ENCODE data around the gene DENND1A.

GRCh38 chr9:123460091-123460490 is 469.8 kb downstream of the DENND1A start:
- TF ChIP-seq, protein P1, sequence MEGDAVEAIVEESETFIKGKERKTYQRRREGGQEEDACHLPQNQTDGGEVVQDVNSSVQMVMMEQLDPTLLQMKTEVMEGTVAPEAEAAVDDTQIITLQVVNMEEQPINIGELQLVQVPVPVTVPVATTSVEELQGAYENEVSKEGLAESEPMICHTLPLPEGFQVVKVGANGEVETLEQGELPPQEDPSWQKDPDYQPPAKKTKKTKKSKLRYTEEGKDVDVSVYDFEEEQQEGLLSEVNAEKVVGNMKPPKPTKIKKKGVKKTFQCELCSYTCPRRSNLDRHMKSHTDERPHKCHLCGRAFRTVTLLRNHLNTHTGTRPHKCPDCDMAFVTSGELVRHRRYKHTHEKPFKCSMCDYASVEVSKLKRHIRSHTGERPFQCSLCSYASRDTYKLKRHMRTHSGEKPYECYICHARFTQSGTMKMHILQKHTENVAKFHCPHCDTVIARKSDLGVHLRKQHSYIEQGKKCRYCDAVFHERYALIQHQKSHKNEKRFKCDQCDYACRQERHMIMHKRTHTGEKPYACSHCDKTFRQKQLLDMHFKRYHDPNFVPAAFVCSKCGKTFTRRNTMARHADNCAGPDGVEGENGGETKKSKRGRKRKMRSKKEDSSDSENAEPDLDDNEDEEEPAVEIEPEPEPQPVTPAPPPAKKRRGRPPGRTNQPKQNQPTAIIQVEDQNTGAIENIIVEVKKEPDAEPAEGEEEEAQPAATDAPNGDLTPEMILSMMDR (IDR thresholded peaks at IDR 0.05): no peak
- TF ChIP-seq POLR2A (IDR thresholded peaks at IDR 0.05): no peak
